Mesenchymal stem cell (in vitro differentiated cells and primary cell): Measurements from ENCODE around the gene TNS4.

Source experiments
- DNase-seq: peaks from one replicate; pipeline ENCODE4 v3.0.0-alpha.2; 2013
- H2AFZ ChIP-seq: one replicate; pipeline ENCODE4 v1.6.1; 2013; ENCODE audit warnings: low read depth, mild to moderate bottlenecking, control low read depth, inconsistent platforms, low read length, moderate library complexity
- H2AK5ac ChIP-seq: 2 replicates; pipeline ENCODE4 v1.6.1; 2013; ENCODE audit warnings: low read length, moderate library complexity, mild to moderate bottlenecking, inconsistent platforms; ENCODE audit not compliant: severe bottlenecking
- H2BK120ac ChIP-seq: one replicate; pipeline ENCODE4 v1.6.1; 2013; ENCODE audit warnings: low read depth, mild to moderate bottlenecking, inconsistent platforms, low read length, moderate library complexity
- H2BK12ac ChIP-seq, 2 experiments: one replicate each; pipeline ENCODE4 v1.6.1; 2013; ENCODE audit warnings: inconsistent platforms in 2 of 2, low read length in 2 of 2, mild to moderate bottlenecking in 2 of 2, moderate library complexity in 2 of 2, control low read depth in 1 of 2
- H2BK15ac ChIP-seq: one replicate; pipeline ENCODE4 v1.6.1; 2013; ENCODE audit warnings: mild to moderate bottlenecking, low read depth, inconsistent platforms; ENCODE audit not compliant: poor library complexity, severe bottlenecking
- H2BK5ac ChIP-seq: 2 replicates; pipeline ENCODE4 v1.6.1; 2013; ENCODE audit warnings: low read depth, mild to moderate bottlenecking, low read length, control low read depth, inconsistent platforms; ENCODE audit not compliant: poor library complexity, severe bottlenecking
- H3K14ac ChIP-seq, 2 experiments: one replicate each; pipeline ENCODE4 v1.6.1; 2013; ENCODE audit warnings: inconsistent platforms in 2 of 2, low read length in 2 of 2, control low read depth in 1 of 2, mild to moderate bottlenecking in 1 of 2, moderate library complexity in 1 of 2
- H3K18ac ChIP-seq, 2 experiments: one replicate each; pipeline ENCODE4 v1.6.1; 2013; ENCODE audit warnings: inconsistent platforms in 2 of 2, low read length in 2 of 2, control low read depth in 1 of 2, low read depth in 1 of 2, mild to moderate bottlenecking in 1 of 2
- H3K23ac ChIP-seq, 2 experiments: one replicate each; pipeline ENCODE4 v1.6.1; 2013; ENCODE audit warnings: inconsistent platforms in 2 of 2, low read length in 2 of 2, mild to moderate bottlenecking in 2 of 2, moderate library complexity in 2 of 2, control low read depth in 1 of 2
- H3K27ac ChIP-seq: 2 replicates; pipeline ENCODE4 v1.5.1; 2013; ENCODE audit warnings: mild to moderate bottlenecking, moderate library complexity, low read length, control low read depth, inconsistent platforms; ENCODE audit not compliant: poor library complexity, severe bottlenecking
- H3K27me3 ChIP-seq, 2 experiments: 2 replicates each; pipeline versions ENCODE4 v1.6.1 to v1.7.0; 2013; ENCODE audit warnings: low read length in 2 of 2, mild to moderate bottlenecking in 2 of 2, moderate library complexity in 2 of 2, control low read depth in 1 of 2, inconsistent platforms in 1 of 2; ENCODE audit not compliant: control insufficient read depth in 1 of 2, insufficient read depth in 1 of 2
- H3K36me3 ChIP-seq, 2 experiments: 2 replicates each; pipeline versions ENCODE4 v1.6.1 to v1.7.0; 2013; ENCODE audit warnings: low read length in 2 of 2, control low read depth in 1 of 2, inconsistent platforms in 1 of 2, low read depth in 1 of 2, mild to moderate bottlenecking in 1 of 2; ENCODE audit not compliant: insufficient read depth in 2 of 2, control insufficient read depth in 1 of 2
- H3K4ac ChIP-seq, 2 experiments: one replicate each; pipeline ENCODE4 v1.6.1; 2013; ENCODE audit warnings: inconsistent platforms in 2 of 2, low read length in 2 of 2, mild to moderate bottlenecking in 2 of 2, moderate library complexity in 2 of 2, control low read depth in 1 of 2, low read depth in 1 of 2
- H3K4me1 ChIP-seq: 2 replicates; pipeline ENCODE4 v1.6.1; 2013; ENCODE audit warnings: low read depth, low read length, control low read depth; ENCODE audit not compliant: control insufficient read depth, insufficient read depth
- H3K4me2 ChIP-seq: 2 replicates; pipeline ENCODE4 v1.6.1; 2013; ENCODE audit warnings: low read length, mild to moderate bottlenecking, inconsistent platforms; ENCODE audit not compliant: poor library complexity, severe bottlenecking
- H3K4me3 ChIP-seq, 2 experiments: 2 replicates each; pipeline versions ENCODE4 v1.5.1 to v1.7.0; 2013; ENCODE audit warnings: low read length in 2 of 2, mild to moderate bottlenecking in 2 of 2, control low read depth in 1 of 2, low read depth in 1 of 2; ENCODE audit not compliant: insufficient read depth in 1 of 2
- H3K79me1 ChIP-seq: replicated peaks from 2 replicates; pipeline ENCODE4 v1.6.1; 2013; ENCODE audit warnings: mild to moderate bottlenecking, control low read depth, low read length, inconsistent platforms; ENCODE audit not compliant: poor library complexity, severe bottlenecking
- H3K9ac ChIP-seq: 2 replicates; pipeline ENCODE4 v1.7.0; 2013; ENCODE audit warnings: mild to moderate bottlenecking, low read length, moderate library complexity
- H3K9me3 ChIP-seq: 2 replicates; pipeline ENCODE4 v1.7.0; 2013; ENCODE audit warnings: mild to moderate bottlenecking, low read length; ENCODE audit not compliant: control insufficient read depth
- H4K8ac ChIP-seq: one replicate; pipeline ENCODE4 v1.6.1; 2013; ENCODE audit warnings: inconsistent platforms, mild to moderate bottlenecking, low read length, moderate library complexity
- H4K91ac ChIP-seq: one replicate; pipeline ENCODE4 v1.6.1; 2013; ENCODE audit warnings: mild to moderate bottlenecking, low read length, inconsistent platforms
- WGBS: methylation state at CpG from one replicate; pipeline ENCODE4 v1.1.7; 2013; ENCODE audit warnings: mixed read lengths; 5-methylcytosine and 5-hydroxymethylcytosine counted together

Gene TNS4

DNA sequence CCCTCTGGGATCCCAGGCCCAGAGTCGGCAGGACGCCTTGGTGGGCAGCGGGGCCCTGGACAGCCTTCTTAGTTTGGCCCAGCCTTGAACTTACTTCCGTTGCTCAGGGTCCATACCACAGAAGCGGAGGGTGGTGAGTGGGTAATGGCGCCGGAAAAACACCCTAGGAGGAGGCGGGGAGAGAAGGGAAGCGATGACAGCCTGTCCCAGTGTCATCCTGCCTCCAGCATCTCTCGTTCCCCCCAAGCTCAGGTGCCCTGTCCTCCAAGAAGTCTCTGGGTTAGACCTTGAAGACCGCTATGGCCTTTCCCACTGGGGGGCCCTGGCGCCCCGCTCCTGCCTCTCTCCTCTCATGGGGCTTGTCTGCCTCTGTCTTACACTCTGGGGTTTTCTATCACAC lies 22.9 kb downstream of the TNS4 start:
- no peaks in the 10 kb centered on the region for H3K36me3 ChIP-seq
- H2AK5ac ChIP-seq: no peak overlapping the region
- no peak overlapping the region for H2BK120ac ChIP-seq
- H4K91ac ChIP-seq: no peak overlapping the region
- no peak overlapping the region for H3K27ac ChIP-seq
- H3K9me3 ChIP-seq: no peaks in the 10 kb centered on the region
- no peak overlapping the region for H3K14ac ChIP-seq
- no peak overlapping the region for H2BK12ac ChIP-seq
- DNase-seq: no peak
- no peak overlapping the region for H3K9ac ChIP-seq
- H2BK5ac ChIP-seq: no peak overlapping the region
- no peak overlapping the region for H3K4ac ChIP-seq
- no peak overlapping the region for H3K4me2 ChIP-seq
- no peaks in the 10 kb centered on the region for H3K27me3 ChIP-seq
- H4K8ac ChIP-seq: no peak overlapping the region
- H3K18ac ChIP-seq: no peak overlapping the region
- H2AFZ ChIP-seq: no peak overlapping the region
- H3K4me1 ChIP-seq: peaks cover 11% of the 10 kb centered on the region
- H3K79me1 ChIP-seq: no peaks in the 10 kb centered on the region
- H3K4me3 ChIP-seq: no peak overlapping the region
- WGBS: 93% methylated on average over 13 of the region's 13 CpGs
- H3K23ac ChIP-seq: no peak overlapping the region
- no peak overlapping the region for H2BK15ac ChIP-seq

DNA sequence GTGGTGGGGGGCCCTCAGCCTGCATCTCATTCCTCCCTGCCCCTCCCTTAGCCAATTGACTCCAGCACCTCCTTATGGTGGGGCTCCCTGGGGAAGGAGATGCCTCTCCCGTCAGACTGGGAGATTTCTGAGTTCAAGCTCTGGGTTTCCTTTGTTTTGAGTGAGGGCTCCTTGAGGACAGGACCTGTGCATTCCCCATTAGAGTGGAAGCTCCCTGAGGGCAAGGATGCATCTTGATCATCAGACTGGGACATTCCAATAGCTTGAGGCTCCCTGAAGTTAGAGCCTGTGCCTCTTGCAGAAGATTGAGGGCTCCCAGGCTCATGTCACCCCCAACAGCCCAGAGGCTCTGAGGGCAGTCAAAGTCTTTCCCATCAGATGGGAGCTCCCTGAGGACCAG lies 23.6 kb downstream of the TNS4 start:
- WGBS: 100% methylated on average over 1 of the region's 1 CpG
- Histone ChIP-seq H2AFZ (no peak overlapping the region), H2BK5ac (no peak overlapping the region), H3K27ac (no peak overlapping the region), H3K27me3 (no peaks in the 10 kb centered on the region), H2BK12ac (no peak overlapping the region), H3K4ac (no peak overlapping the region), H3K23ac (no peak overlapping the region), H2AK5ac (no peak overlapping the region), H3K4me3 (no peak overlapping the region), H3K9me3 (no peaks in the 10 kb centered on the region), H4K91ac (no peak overlapping the region), H3K4me2 (no peak overlapping the region), H3K9ac (no peak overlapping the region), H3K18ac (no peak overlapping the region), H3K4me1 (peaks cover 11% of the 10 kb centered on the region), H4K8ac (no peak overlapping the region), H3K14ac (no peak overlapping the region), H3K36me3 (no peaks in the 10 kb centered on the region), H3K79me1 (no peaks in the 10 kb centered on the region), H2BK120ac (no peak overlapping the region), H2BK15ac (no peak overlapping the region)
- no peak for DNase-seq

DNA sequence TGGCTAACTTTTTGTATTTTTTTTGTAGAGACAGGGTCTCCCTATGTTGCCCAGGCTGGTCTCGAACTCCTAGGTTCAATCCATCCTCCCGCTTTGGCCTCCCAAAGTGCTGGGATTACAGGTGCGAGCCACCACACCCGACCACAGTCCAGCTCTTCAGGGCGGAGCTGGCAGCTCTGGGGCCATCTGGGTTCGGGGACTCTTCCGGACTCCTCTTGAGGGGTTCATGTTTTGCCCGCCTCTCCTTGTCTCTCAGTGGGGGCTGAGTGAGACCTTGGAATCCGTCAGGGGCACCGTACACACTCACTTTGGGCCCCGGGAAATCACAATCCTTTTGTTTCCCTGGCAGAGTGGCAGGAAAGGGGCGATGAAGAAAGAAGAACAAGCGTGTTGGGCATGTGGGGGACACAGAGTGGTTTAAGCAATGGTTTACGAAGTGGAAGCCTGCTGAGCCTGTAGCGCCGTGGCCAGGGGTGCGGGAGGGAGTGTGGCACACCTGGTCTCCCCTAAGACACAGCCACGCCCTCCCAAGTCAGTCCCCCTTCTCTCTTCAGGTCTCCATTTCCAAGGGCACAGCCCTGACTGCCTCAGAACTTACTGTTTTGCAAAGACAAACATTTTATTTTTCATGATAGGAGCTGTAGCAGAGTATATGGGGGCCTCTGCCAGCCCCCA lies 26.1 kb downstream of the TNS4 start:
- no peaks in the 10 kb centered on the region for H3K27me3 ChIP-seq
- H2BK12ac ChIP-seq: peak overlapping the region; percentile 82 to 88
- no peaks in the 10 kb centered on the region for H3K9me3 ChIP-seq
- H3K4ac ChIP-seq: peak overlapping the region; percentile 63 to 85
- H3K4me3 ChIP-seq: no peak overlapping the region
- H3K79me1 ChIP-seq: no peaks in the 10 kb centered on the region
- H3K4me1 ChIP-seq: peaks cover 19% of the 10 kb centered on the region
- H2AFZ ChIP-seq: peak overlapping the region; percentile 68
- H3K9ac ChIP-seq: peak overlapping the region; percentile 72
- peak overlapping the region; percentile 72 to 91 for H3K18ac ChIP-seq
- peak overlapping the region; percentile 1 for H2AK5ac ChIP-seq
- H4K91ac ChIP-seq: peak overlapping the region; percentile 90
- peak overlapping the region; percentile 94 for H4K8ac ChIP-seq
- H2BK5ac ChIP-seq: no peak overlapping the region
- H2BK120ac ChIP-seq: peak overlapping the region; percentile 50
- no peak for DNase-seq
- no peak overlapping the region for H3K23ac ChIP-seq
- peak overlapping the region; percentile 11 for H3K27ac ChIP-seq
- peak overlapping the region; percentile 90 for H2BK15ac ChIP-seq
- peak overlapping the region in 1 of 2 experiments; percentile 3 for H3K14ac ChIP-seq
- no peak overlapping the region for H3K4me2 ChIP-seq
- no peaks in the 10 kb centered on the region for H3K36me3 ChIP-seq
- 97% methylated on average over 18 of the region's 18 CpGs for WGBS

DNA sequence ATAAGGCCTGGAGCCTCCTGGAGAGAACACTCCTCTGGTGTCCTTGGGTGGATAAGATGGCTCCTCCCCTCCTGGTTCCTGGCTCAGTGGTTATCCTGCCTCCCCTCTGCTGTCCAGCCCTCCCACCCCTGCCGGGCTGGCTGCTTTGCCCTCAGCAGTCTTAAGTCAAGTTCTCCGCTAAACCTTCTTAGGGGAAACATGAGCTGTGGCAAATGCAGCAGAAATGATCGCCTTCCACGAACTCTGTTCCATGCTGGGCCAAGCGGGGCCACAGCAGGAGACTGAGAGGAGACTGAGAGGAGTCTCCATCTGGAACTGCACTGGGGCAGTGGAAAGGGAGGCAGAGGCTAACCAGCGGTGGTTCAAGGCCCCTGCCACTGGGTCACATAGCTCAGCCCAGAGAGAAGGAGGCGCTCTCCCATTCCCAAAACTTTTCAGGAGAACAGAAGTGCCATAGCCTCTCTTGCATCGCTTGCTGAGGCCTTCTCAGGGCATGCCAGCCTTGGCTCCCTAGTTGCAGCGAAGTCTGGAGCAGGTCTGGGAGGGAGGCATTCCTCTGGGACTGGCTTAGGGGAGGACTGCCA lies 26.9 kb downstream of the TNS4 start:
- Histone ChIP-seq H3K27ac (peak overlapping the region; percentile 1), H3K36me3 (no peaks in the 10 kb centered on the region), H3K9ac (no peak overlapping the region), H2AK5ac (no peak overlapping the region), H3K27me3 (no peaks in the 10 kb centered on the region), H3K4me3 (no peak overlapping the region), H3K4me2 (no peak overlapping the region), H3K4ac (no peak overlapping the region), H2BK12ac (peak overlapping the region; percentile 23 to 59), H2AFZ (no peak overlapping the region), H3K79me1 (no peaks in the 10 kb centered on the region), H2BK5ac (no peak overlapping the region), H2BK120ac (no peak overlapping the region), H3K4me1 (peaks cover 19% of the 10 kb centered on the region), H3K14ac (no peak overlapping the region), H4K91ac (peak overlapping the region; percentile 43), H3K9me3 (no peaks in the 10 kb centered on the region), H4K8ac (peak overlapping the region; percentile 74), H3K23ac (no peak overlapping the region), H2BK15ac (no peak overlapping the region), H3K18ac (peak overlapping the region in 1 of 2 experiments; percentile 1)
- DNase-seq: no peak
- 72% methylated on average over 8 of the region's 9 CpGs for WGBS
